DND-41 (cell line): Measurements from ENCODE around the gene ATAT1.

Experiments used
- ATAC-seq: fragments of 200-7000 bp; cut with Tn5 transposase; 3 replicates; pipeline ENCODE4 v1.9.1; 2021; ENCODE audit warnings: low read depth; ENCODE audit not compliant: insufficient read depth
- DNase-seq: peaks from one replicate; pipeline ENCODE4 v3.0.0-alpha.2; 2020
- H2AFZ ChIP-seq: 2 replicates; pipeline ENCODE4 v1.6.0; 2012; ENCODE audit warnings: low read depth, low read length
- H3K27ac ChIP-seq: 2 replicates; pipeline ENCODE4 v1.5.1; 2012; ENCODE audit warnings: low read length, inconsistent platforms
- H3K27me3 ChIP-seq: fragments of 200-600 bp; sonication (generic); 2 replicates; pipeline ENCODE4 v1.6.0; 2012; ENCODE audit warnings: low read length, mild to moderate bottlenecking, inconsistent platforms; ENCODE audit not compliant: insufficient read depth, poor library complexity
- H3K36me3 ChIP-seq: 2 replicates; pipeline ENCODE4 v1.5.1; 2012; ENCODE audit warnings: low read length, inconsistent platforms; ENCODE audit not compliant: insufficient read depth
- H3K4me1 ChIP-seq: 2 replicates; pipeline ENCODE4 v1.5.1; 2012; ENCODE audit warnings: mild to moderate bottlenecking, low read length; ENCODE audit not compliant: insufficient read depth
- H3K4me2 ChIP-seq: 2 replicates; pipeline ENCODE4 v1.6.0; 2012; ENCODE audit warnings: mild to moderate bottlenecking, moderate library complexity, low read length, inconsistent platforms; ENCODE audit not compliant: insufficient read depth
- H3K4me3 ChIP-seq, 2 experiments: fragments of 200-600 bp in 1 of 2; shearing (Covaris generic) in 1 of 2; 2 replicates each; pipeline ENCODE4 v1.5.1; 2012 to 2016; ENCODE audit warnings: inconsistent platforms in 2 of 2, low read length in 2 of 2, mild to moderate bottlenecking in 2 of 2, low read depth in 1 of 2, moderate library complexity in 1 of 2
- H3K79me2 ChIP-seq: 2 replicates; pipeline ENCODE4 v1.6.0; 2012; ENCODE audit warnings: low read length, inconsistent platforms; ENCODE audit not compliant: insufficient read depth
- H3K9ac ChIP-seq: 2 replicates; pipeline ENCODE4 v1.6.0; 2012; ENCODE audit warnings: low read depth, mild to moderate bottlenecking, inconsistent platforms, low read length, moderate library complexity
- H3K9me3 ChIP-seq: 2 replicates; pipeline ENCODE4 v1.5.1; 2012; ENCODE audit warnings: low read length, moderate library complexity, mild to moderate bottlenecking, inconsistent platforms; ENCODE audit not compliant: insufficient read depth, severe bottlenecking
- H4K20me1 ChIP-seq: 2 replicates; pipeline ENCODE4 v1.6.0; 2012; ENCODE audit warnings: low read length; ENCODE audit not compliant: insufficient read depth
- EZH2 ChIP-seq: IDR thresholded peaks from 3 replicates; pipeline ENCODE4 v1.6.1; 2012; ENCODE audit warnings: borderline replicate concordance, low read depth, mild to moderate bottlenecking, moderate library complexity, low read length, inconsistent platforms; ENCODE audit not compliant: severe bottlenecking
- TF ChIP-seq, protein P1 (sequence below): IDR thresholded peaks from 2 replicates; pipeline ENCODE4 v1.5.1; 2012; ENCODE audit warnings: borderline replicate concordance, low read length, moderate library complexity, mild to moderate bottlenecking; ENCODE audit not compliant: poor library complexity, severe bottlenecking; ENCODE audit errors: extremely low read depth

Gene ATAT1

DNA sequence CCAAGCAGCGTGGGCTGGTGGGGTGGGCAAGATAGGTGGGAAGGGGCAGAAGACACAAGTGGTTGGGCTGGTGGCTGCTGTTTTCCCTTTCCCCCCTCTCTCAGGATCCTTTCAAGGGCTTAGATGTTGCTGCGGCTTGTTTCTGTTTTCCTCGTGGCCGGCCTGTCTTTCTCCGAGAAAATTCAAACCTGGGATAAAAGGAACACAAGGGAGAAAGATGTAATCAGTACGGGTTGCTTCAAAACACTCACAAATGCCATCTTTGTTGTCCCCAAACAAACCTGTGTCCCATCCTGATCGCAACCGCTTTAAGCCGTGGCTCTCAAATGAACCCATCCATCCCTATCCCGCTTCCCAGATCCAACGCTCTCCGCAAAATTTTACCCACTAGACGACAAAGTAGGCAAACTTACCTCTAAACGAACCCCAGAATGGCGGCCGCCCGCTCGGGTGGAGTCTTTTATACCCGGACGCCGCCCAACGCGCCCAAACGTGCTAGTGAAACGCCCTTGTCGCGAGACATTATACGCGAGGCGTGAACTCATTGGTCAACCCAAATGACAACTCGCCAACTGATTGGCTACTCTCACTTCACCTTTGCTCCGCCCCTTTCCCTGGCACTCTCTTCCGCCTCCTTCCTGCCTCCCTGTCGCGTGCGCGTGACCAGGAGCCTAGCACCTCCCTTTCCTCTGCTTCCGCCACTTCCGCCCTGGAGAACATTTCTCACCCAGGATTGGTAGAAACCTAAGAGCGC, 9.7 kb upstream of the ATAT1 start, which contains the start of gene PPP1R10:
PPP1R10 (minus strand) TSS at position 433 of the 754 bp plus-strand sequence. CDS start 7,299 bp downstream, outside the sequence.
- Histone ChIP-seq H3K4me2 (peak within 1 kb of the TSS; percentile 96), H3K4me3 (peak within 1 kb of the TSS; percentile 72 to 81), H4K20me1 (peaks cover 8% of the 10 kb centered on the region), H3K9ac (peak within 1 kb of the TSS; percentile 96), H3K27ac (peak within 1 kb of the TSS; percentile 95), H3K27me3 (no peaks in the 10 kb centered on the region), H3K9me3 (no peaks in the 10 kb centered on the region), H2AFZ (peak within 1 kb of the TSS; percentile 80), H3K36me3 (peaks cover 41% of the 10 kb centered on the region), H3K79me2 (peaks cover 76% of the 10 kb centered on the region), H3K4me1 (peaks cover 34% of the 10 kb centered on the region)
- peak; percentile 100 for DNase-seq
- ATAC-seq = peak; percentile 74
- no peak for TF ChIP-seq EZH2
- TF ChIP-seq, protein P1, sequence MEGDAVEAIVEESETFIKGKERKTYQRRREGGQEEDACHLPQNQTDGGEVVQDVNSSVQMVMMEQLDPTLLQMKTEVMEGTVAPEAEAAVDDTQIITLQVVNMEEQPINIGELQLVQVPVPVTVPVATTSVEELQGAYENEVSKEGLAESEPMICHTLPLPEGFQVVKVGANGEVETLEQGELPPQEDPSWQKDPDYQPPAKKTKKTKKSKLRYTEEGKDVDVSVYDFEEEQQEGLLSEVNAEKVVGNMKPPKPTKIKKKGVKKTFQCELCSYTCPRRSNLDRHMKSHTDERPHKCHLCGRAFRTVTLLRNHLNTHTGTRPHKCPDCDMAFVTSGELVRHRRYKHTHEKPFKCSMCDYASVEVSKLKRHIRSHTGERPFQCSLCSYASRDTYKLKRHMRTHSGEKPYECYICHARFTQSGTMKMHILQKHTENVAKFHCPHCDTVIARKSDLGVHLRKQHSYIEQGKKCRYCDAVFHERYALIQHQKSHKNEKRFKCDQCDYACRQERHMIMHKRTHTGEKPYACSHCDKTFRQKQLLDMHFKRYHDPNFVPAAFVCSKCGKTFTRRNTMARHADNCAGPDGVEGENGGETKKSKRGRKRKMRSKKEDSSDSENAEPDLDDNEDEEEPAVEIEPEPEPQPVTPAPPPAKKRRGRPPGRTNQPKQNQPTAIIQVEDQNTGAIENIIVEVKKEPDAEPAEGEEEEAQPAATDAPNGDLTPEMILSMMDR = no peak

DNA sequence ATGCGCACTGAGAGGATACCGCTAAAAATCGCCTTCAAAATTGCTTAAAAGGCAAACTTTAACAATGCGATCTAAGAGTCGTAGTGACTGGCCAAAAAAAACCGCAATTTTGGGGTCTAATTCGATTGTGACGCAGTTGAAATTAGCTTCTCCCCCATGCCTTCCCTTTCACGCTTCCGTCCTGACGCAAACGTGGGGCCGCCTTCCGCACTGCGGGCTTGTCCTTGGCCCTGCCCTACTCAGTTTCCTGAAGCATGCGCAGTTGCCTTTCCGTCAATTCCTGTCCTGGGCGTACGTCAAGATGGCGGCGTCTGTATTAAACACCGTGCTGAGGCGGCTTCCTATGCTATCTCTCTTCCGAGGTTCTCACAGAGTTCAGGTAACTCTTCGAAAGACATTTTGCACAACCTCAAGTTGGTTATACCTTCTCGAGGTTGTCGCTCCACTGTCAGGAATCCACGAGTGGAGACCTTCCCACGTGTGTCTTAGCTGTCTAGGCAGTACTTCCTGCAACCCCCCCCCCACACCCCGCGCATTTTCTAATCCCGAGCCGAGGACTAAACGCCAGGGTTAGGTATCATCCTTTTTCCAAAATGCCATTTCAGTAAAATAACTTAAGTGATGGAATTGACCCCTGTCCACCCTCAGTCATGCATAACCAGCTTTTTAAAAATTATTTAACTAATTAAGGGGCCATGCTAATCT, 9.0 kb upstream of the ATAT1 start, which contains the start of gene MRPS18B:
MRPS18B (plus strand) TSS at position 276 of the 705 bp plus-strand sequence; CDS start at position 302, 26 bp downstream.
- peaks cover 48% of the 10 kb centered on the region for H3K36me3 ChIP-seq
- no peaks in the 10 kb centered on the region for H3K27me3 ChIP-seq
- H3K79me2 ChIP-seq = peaks cover 72% of the 10 kb centered on the region
- peaks cover 34% of the 10 kb centered on the region for H3K4me1 ChIP-seq
- H3K9me3 ChIP-seq = no peaks in the 10 kb centered on the region
- peak within 1 kb of the TSS; percentile 80 for H2AFZ ChIP-seq
- TF ChIP-seq EZH2 = no peak
- TF ChIP-seq, protein P1 = no peak
- peak within 1 kb of the TSS; percentile 95 for H3K27ac ChIP-seq
- H3K9ac ChIP-seq = peak within 1 kb of the TSS; percentile 96
- peak; percentile 98 for DNase-seq
- peak within 1 kb of the TSS; percentile 72 to 81 for H3K4me3 ChIP-seq
- peak; percentile 76 for ATAC-seq
- H3K4me2 ChIP-seq = peak within 1 kb of the TSS; percentile 96
- H4K20me1 ChIP-seq = peaks cover 8% of the 10 kb centered on the region

DNA sequence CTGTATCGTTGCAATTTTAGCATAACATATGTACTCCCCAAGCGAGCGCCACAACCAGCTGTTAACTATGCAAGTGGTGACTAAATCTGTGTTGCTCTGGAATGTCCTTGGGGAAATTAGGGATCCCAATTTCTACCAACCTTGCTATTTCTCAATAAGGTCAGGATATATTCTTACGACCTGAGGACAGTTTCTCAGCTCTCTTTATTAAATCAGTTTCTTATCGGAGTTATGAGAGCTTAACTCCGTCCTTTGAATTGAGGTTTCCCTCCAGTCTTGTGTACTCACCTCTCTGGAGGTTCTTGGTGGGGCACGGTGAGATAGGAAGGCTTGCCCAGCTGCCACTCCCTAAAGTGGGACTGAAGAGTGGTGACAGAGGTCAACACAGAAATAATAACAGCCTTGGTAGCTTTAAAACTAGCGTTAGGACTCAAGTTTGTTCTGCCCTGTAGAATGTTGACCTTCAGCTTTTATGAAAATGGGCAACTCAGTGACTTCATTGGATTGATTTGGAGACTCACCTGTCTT, 8.3 kb upstream of the ATAT1 start:
- peaks cover 54% of the 10 kb centered on the region for H3K36me3 ChIP-seq
- peaks cover 32% of the 10 kb centered on the region for H3K4me1 ChIP-seq
- H4K20me1 ChIP-seq = peaks cover 7% of the 10 kb centered on the region
- H3K9ac ChIP-seq = peak overlapping the region; percentile 79
- peaks cover 66% of the 10 kb centered on the region for H3K79me2 ChIP-seq
- ATAC-seq (no peak), DNase-seq (no peak)
- peak overlapping the region; percentile 64 to 81 for H3K4me3 ChIP-seq
- peak overlapping the region; percentile 90 for H3K27ac ChIP-seq
- H3K27me3 ChIP-seq = no peaks in the 10 kb centered on the region
- TF ChIP-seq EZH2 = no peak
- TF ChIP-seq, protein P1 = no peak
- H3K4me2 ChIP-seq = peak overlapping the region; percentile 96
- H3K9me3 ChIP-seq = no peaks in the 10 kb centered on the region
- H2AFZ ChIP-seq = peak overlapping the region; percentile 80; the same call in 1 of the 2 replicates
